H9 (cell line): Measurements from ENCODE around the gene GATA5. TPM values are rescaled to one million over a fixed set of nuclear protein-coding genes. Genes with fewer than 3 reads are reported as not detected.
A peak's percentile ranks its signal among the peaks of the same experiment; 100 is the strongest.

Experiments used
- DNase-seq: peaks from one replicate; pipeline ENCODE4 v3.0.0-alpha.2; 2017
- H2AFZ ChIP-seq: one replicate; pipeline ENCODE4 v1.6.1; 2013; ENCODE audit warnings: mild to moderate bottlenecking, low read length, control low read depth, moderate library complexity
- H2AK5ac ChIP-seq: 2 replicates; pipeline ENCODE4 v1.6.1; 2013; ENCODE audit warnings: low read length, control low read depth, mixed read lengths; ENCODE audit not compliant: insufficient read length
- H2BK120ac ChIP-seq: one replicate; pipeline ENCODE4 v1.6.1; 2013; ENCODE audit warnings: low read depth, mild to moderate bottlenecking, low read length, control low read depth, inconsistent platforms; ENCODE audit not compliant: poor library complexity, severe bottlenecking
- H2BK12ac ChIP-seq: 2 replicates; pipeline ENCODE4 v1.6.1; 2013; ENCODE audit warnings: low read length, control low read depth, mixed read lengths, low read depth; ENCODE audit not compliant: insufficient read length
- H2BK15ac ChIP-seq: 2 replicates; pipeline ENCODE4 v1.6.1; 2013; ENCODE audit warnings: low read depth, low read length, control low read depth
- H2BK20ac ChIP-seq: one replicate; pipeline ENCODE4 v1.6.1; 2013; ENCODE audit warnings: low read depth, mild to moderate bottlenecking, low read length, control low read depth, inconsistent platforms; ENCODE audit not compliant: poor library complexity, severe bottlenecking
- H2BK5ac ChIP-seq: 2 replicates; pipeline ENCODE4 v1.6.1; 2013; ENCODE audit warnings: low read length, control low read depth, mixed read lengths; ENCODE audit not compliant: insufficient read length
- H3K14ac ChIP-seq: 2 replicates; pipeline ENCODE4 v1.6.1; 2013; ENCODE audit warnings: low read length, control low read depth; ENCODE audit not compliant: insufficient read depth
- H3K18ac ChIP-seq: 2 replicates; pipeline ENCODE4 v1.6.1; 2013; ENCODE audit warnings: low read depth, mild to moderate bottlenecking, mixed read lengths, low read length, control low read depth; ENCODE audit not compliant: insufficient read length
- H3K23ac ChIP-seq: 2 replicates; pipeline ENCODE4 v1.6.1; 2013; ENCODE audit warnings: low read length, control low read depth, mixed read lengths, low read depth; ENCODE audit not compliant: insufficient read length
- H3K23me2 ChIP-seq: 2 replicates; pipeline ENCODE4 v1.6.1; 2013; ENCODE audit warnings: low read depth, mild to moderate bottlenecking, mixed read lengths, low read length, control low read depth; ENCODE audit not compliant: insufficient read length, poor library complexity, severe bottlenecking
- H3K27ac ChIP-seq: 2 replicates; pipeline ENCODE4 v1.5.1; 2013; ENCODE audit warnings: low read length, control low read depth, mixed read lengths, low read depth; ENCODE audit not compliant: insufficient read length
- H3K27me3 ChIP-seq: 2 replicates; pipeline ENCODE4 v1.6.1; 2013; ENCODE audit warnings: low read length, control low read depth, inconsistent platforms; ENCODE audit not compliant: insufficient read depth
- H3K4ac ChIP-seq: 2 replicates; pipeline ENCODE4 v1.6.1; 2013; ENCODE audit warnings: low read depth, mild to moderate bottlenecking, control low read depth, inconsistent platforms, low read length, moderate library complexity
- H3K4me1 ChIP-seq: 2 replicates; pipeline ENCODE4 v1.6.1; 2013; ENCODE audit warnings: low read length, control low read depth, inconsistent platforms; ENCODE audit not compliant: insufficient read depth
- H3K4me2 ChIP-seq: 2 replicates; pipeline ENCODE4 v1.6.1; 2013; ENCODE audit warnings: low read length, control low read depth, mixed read lengths; ENCODE audit not compliant: insufficient read length, insufficient read depth
- H3K56ac ChIP-seq: 2 replicates; pipeline ENCODE4 v1.6.1; 2013; ENCODE audit warnings: low read depth, mild to moderate bottlenecking, mixed read lengths, low read length, control low read depth; ENCODE audit not compliant: insufficient read length
- H3K79me1 ChIP-seq: 2 replicates; pipeline ENCODE4 v1.6.1; 2013; ENCODE audit warnings: low read depth, mild to moderate bottlenecking, moderate library complexity, low read length, control low read depth, inconsistent platforms; ENCODE audit not compliant: insufficient read depth, poor library complexity, severe bottlenecking
- H3K79me2 ChIP-seq: 2 replicates; pipeline ENCODE4 v1.6.1; 2013; ENCODE audit warnings: low read length, control low read depth, inconsistent platforms; ENCODE audit not compliant: insufficient read depth
- H3K9ac ChIP-seq: 2 replicates; pipeline ENCODE4 v1.6.1; 2013; ENCODE audit warnings: low read length, control low read depth, mixed read lengths; ENCODE audit not compliant: insufficient read length; ENCODE audit errors: extremely low read depth
- H3K9me3 ChIP-seq: one replicate; pipeline ENCODE4 v1.6.1; 2013; ENCODE audit warnings: low read depth, low read length, inconsistent platforms; ENCODE audit not compliant: control insufficient read depth
- H3T11ph ChIP-seq: one replicate; pipeline ENCODE4 v1.6.1; 2013; ENCODE audit warnings: mild to moderate bottlenecking, low read length, control low read depth, inconsistent platforms
- H4K20me1 ChIP-seq: one replicate; pipeline ENCODE4 v1.6.1; 2013; ENCODE audit not compliant: control insufficient read depth, insufficient read length, insufficient read depth
- H4K5ac ChIP-seq: 2 replicates; pipeline ENCODE4 v1.6.1; 2013; ENCODE audit warnings: low read depth, mild to moderate bottlenecking, mixed read lengths, low read length, control low read depth; ENCODE audit not compliant: insufficient read length
- H4K8ac ChIP-seq: replicated peaks from 2 replicates; pipeline ENCODE4 v1.6.1; 2013; ENCODE audit warnings: low read length, control low read depth, mixed read lengths, low read depth; ENCODE audit not compliant: insufficient read length
- H4K91ac ChIP-seq: 2 replicates; pipeline ENCODE4 v1.6.1; 2013; ENCODE audit warnings: low read depth, mild to moderate bottlenecking, moderate library complexity, mixed read lengths, low read length, control low read depth; ENCODE audit not compliant: insufficient read length
- H3K27ac Mint-ChIP-seq, 3 experiments: 2 replicates in 2 of 3; 3 replicates in 1 of 3; pipeline ENCODE4 v1.8.0; 2020 to 2021; ENCODE audit warnings: mixed read lengths in 3 of 3, mild to moderate bottlenecking in 1 of 3, moderate library complexity in 1 of 3
- H3K27me3 Mint-ChIP-seq: 2 replicates; pipeline ENCODE4 v1.8.0; 2021; ENCODE audit warnings: low read depth, mild to moderate bottlenecking, moderate library complexity, mixed read lengths
- H3K36me3 Mint-ChIP-seq, 3 experiments: 2 replicates in 2 of 3; 3 replicates in 1 of 3; pipeline ENCODE4 v1.8.0; 2020 to 2021; ENCODE audit warnings: low read depth in 3 of 3, mixed read lengths in 3 of 3; ENCODE audit not compliant: insufficient read depth in 1 of 3
- H3K4me1 Mint-ChIP-seq, 2 experiments: 2 replicates each; pipeline ENCODE4 v1.8.0; 2020; ENCODE audit warnings: mixed read lengths in 2 of 2
- H3K4me3 Mint-ChIP-seq, 2 experiments: 2 replicates in 1 of 2; 3 replicates in 1 of 2; pipeline ENCODE4 v1.8.0; 2020 to 2021; ENCODE audit warnings: mild to moderate bottlenecking in 2 of 2, mixed read lengths in 2 of 2, moderate library complexity in 1 of 2
- H3K9me3 Mint-ChIP-seq, 2 experiments: 2 replicates in 1 of 2; 3 replicates in 1 of 2; pipeline ENCODE4 v1.8.0; 2020; ENCODE audit warnings: mild to moderate bottlenecking in 2 of 2, mixed read lengths in 2 of 2, moderate library complexity in 1 of 2
- CTCF ChIP-seq: fragments of 200-600 bp; sonication (generic); conservative IDR thresholded peaks from 3 replicates; pipeline ENCODE4 v1.8.0; 2021; ENCODE audit warnings: antibody characterized with exemption, mild to moderate bottlenecking
- WGBS: extraction: QIAGEN DNeasy Blood & Tissue Kit; methylation state at CpG from one replicate; pipeline ENCODE4 v1.1.7; 2013; ENCODE audit warnings: missing lambda C conversion rate, low lambda C conversion rate, mixed read lengths; ENCODE audit not compliant: insufficient read length; ENCODE audit errors: extremely low coverage; 5-methylcytosine and 5-hydroxymethylcytosine counted together
- total RNA-seq: library from RNA; stranded (reverse); gene quantifications from 2 replicates; pipeline ENCODE4 v1.2.1, GENCODE V29; 2021

The GATA5 gene
- total RNA-seq, 1 experiment from 2014 or later = 0.24 TPM

GRCh38 chr20:62477669-62478455 lies 2.1 kb upstream of the GATA5 start:
- H3K56ac ChIP-seq = no peak overlapping the region
- no peak overlapping the region for H3T11ph ChIP-seq
- H3K27ac Mint-ChIP-seq = peak overlapping the region in 1 of 3 experiments; percentile 52; a peak in 1 of 7 replicates
- peaks cover 16% of the 10 kb centered on the region for H3K23me2 ChIP-seq
- no peaks in the 10 kb centered on the region; a peak in 1 of 7 replicates for H3K36me3 Mint-ChIP-seq
- H4K91ac ChIP-seq = no peak overlapping the region
- peaks cover 87% of the 10 kb centered on the region for H3K27me3 Mint-ChIP-seq
- H3K79me2 ChIP-seq = no peaks in the 10 kb centered on the region
- H2BK12ac ChIP-seq = no peak overlapping the region
- H3K14ac ChIP-seq = no peak overlapping the region; the same call in 1 of the 2 replicates
- no peaks in the 10 kb centered on the region for H3K4me1 ChIP-seq
- no peaks in the 10 kb centered on the region for H3K9me3 ChIP-seq
- peaks cover 65% of the 10 kb centered on the region for H3K27me3 ChIP-seq
- H2BK20ac ChIP-seq = no peak overlapping the region
- H3K27ac ChIP-seq = no peak overlapping the region
- H4K8ac ChIP-seq = no peak overlapping the region
- no peak overlapping the region for H3K4ac ChIP-seq
- peaks cover 0 to 2% of the 10 kb centered on the region in 2 experiments; a peak in 1 of 5 replicates for H3K9me3 Mint-ChIP-seq
- no peak for DNase-seq
- H2BK5ac ChIP-seq = no peak overlapping the region
- peak overlapping the region in 1 of 2 experiments; percentile 72; a peak in 3 of 5 replicates for H3K4me3 Mint-ChIP-seq
- no peaks in the 10 kb centered on the region for H4K20me1 ChIP-seq
- H2AFZ ChIP-seq = no peak overlapping the region
- H2BK15ac ChIP-seq = no peak overlapping the region
- H2BK120ac ChIP-seq = no peak overlapping the region
- peak; percentile 43 for TF ChIP-seq CTCF
- H3K9ac ChIP-seq = no peak overlapping the region
- H4K5ac ChIP-seq = no peak overlapping the region
- WGBS = no CpG with 5 or more reads among the region's 37 CpGs
- no peak overlapping the region for H3K18ac ChIP-seq
- H3K23ac ChIP-seq = no peak overlapping the region
- no peaks in the 10 kb centered on the region for H3K79me1 ChIP-seq
- H2AK5ac ChIP-seq = no peak overlapping the region
- H3K4me2 ChIP-seq = peak overlapping the region; percentile 44
- H3K4me1 Mint-ChIP-seq = peaks cover 16 to 42% of the 10 kb centered on the region in 2 experiments
